ENCODE results near the gene HDAC8.

HDAC8 gene

DNA sequence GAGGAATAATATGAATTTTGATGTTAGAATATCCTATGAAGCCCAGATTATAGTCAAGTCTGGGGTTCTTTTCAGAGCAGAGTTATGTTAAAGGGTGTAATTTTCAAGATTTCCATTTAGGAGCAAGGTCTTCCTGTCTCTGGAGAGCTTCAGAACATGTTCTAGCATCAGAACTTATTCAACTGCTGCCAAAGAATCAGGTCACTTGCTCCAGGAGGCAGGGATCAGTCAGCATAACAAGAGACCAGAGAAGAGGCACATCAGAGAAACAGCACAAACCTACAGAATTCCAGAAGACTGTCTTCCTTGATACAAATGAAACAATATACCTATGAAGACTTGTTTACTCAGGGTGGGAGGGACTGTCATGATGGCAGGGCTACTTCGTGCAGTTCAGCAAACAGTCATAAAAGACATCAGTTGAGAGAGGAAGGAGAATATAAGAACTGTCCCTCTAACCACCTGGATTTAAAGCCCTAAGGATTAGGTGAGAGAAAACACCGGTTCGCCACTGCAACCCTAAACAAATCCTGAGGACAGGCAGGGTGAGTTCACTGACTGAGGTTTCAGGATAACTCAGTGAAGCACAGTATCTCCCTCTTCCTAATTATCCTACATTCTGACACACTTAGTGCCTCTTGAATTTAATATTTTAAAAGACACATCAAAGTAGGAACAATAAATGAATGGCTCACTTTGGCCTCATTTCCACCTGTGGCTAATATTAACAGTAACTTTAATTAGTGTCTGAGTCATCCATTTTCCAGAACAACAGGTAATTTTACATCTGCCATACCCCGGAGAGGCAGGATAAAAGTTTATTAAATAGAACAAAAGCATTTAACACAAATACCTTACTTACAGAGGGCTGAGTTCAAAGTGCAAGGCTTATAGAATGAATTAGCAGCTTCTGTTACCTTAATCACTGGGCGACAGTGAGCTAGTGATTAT is 93.0 kb downstream of the HDAC8 start:
- no peak for DNase-seq (ENCODE audit: low spot score)
- no peak overlapping the region for H3K4me3 ChIP-seq
- H3K27ac ChIP-seq = no peak overlapping the region
- TF ChIP-seq, protein P1, sequence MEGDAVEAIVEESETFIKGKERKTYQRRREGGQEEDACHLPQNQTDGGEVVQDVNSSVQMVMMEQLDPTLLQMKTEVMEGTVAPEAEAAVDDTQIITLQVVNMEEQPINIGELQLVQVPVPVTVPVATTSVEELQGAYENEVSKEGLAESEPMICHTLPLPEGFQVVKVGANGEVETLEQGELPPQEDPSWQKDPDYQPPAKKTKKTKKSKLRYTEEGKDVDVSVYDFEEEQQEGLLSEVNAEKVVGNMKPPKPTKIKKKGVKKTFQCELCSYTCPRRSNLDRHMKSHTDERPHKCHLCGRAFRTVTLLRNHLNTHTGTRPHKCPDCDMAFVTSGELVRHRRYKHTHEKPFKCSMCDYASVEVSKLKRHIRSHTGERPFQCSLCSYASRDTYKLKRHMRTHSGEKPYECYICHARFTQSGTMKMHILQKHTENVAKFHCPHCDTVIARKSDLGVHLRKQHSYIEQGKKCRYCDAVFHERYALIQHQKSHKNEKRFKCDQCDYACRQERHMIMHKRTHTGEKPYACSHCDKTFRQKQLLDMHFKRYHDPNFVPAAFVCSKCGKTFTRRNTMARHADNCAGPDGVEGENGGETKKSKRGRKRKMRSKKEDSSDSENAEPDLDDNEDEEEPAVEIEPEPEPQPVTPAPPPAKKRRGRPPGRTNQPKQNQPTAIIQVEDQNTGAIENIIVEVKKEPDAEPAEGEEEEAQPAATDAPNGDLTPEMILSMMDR (IDR thresholded peaks at IDR 0.05) = no peak

DNA sequence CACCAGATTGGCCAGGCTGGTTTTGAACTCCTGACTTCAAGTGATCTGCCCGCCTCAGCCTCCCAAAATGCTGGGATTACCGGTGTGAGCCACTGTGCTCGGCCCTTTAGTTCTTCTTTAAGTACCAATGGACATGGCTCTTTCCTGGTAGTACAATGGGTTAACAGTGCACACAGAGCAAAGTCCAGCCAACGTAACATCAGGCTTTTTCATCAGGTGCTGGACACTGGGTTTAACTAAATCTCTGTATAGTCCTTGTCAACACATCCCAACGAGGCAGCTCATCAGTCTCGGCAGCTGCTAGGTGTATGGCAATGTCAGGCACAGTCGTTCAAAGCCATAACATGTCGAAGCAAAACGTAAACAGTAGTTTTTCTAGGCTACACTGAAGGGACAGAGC is 93.8 kb downstream of the HDAC8 start:
- TF ChIP-seq, protein P1 (IDR thresholded peaks at IDR 0.05) = no peak
- no peak overlapping the region for H3K4me3 ChIP-seq
- H3K27ac ChIP-seq = no peak overlapping the region
- DNase-seq (ENCODE audit: low spot score) = no peak

GRCh38 chrX:72478351-72478750 is 94.3 kb downstream of the HDAC8 start:
- no peak for DNase-seq (ENCODE audit: low spot score)
- TF ChIP-seq, protein P1 (IDR thresholded peaks at IDR 0.05) = no peak
- no peak overlapping the region for H3K4me3 ChIP-seq
- no peak overlapping the region for H3K27ac ChIP-seq

DNA sequence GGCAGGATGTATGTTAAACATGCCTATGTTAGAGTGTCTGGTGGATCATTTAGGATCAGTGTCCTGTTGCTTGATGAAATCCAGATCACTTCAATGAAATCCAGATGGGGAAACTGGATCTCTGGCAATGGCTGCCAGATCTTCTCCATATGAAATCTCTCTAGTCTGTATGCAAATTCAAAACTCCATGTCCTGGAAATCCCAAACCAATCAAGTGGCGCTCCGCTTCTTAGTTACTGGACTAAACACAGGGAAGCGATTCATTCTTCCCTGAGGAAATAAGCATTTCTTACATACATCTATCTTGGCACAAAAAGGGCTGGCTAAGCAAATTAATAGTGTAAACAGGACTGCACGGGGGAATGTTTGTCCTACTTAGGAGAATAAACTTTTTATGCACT is 94.9 kb downstream of the HDAC8 start:
- DNase-seq (ENCODE audit: low spot score) = no peak
- no peak overlapping the region for H3K27ac ChIP-seq
- no peak overlapping the region for H3K4me3 ChIP-seq
- TF ChIP-seq, protein P1 (IDR thresholded peaks at IDR 0.05) = no peak

GRCh38 chrX:72477376-72477775 is 95.3 kb downstream of the HDAC8 start:
- no peak for DNase-seq (ENCODE audit: low spot score)
- TF ChIP-seq, protein P1 (IDR thresholded peaks at IDR 0.05) = no peak
- no peak overlapping the region for H3K4me3 ChIP-seq
- H3K27ac ChIP-seq = no peak overlapping the region

DNA sequence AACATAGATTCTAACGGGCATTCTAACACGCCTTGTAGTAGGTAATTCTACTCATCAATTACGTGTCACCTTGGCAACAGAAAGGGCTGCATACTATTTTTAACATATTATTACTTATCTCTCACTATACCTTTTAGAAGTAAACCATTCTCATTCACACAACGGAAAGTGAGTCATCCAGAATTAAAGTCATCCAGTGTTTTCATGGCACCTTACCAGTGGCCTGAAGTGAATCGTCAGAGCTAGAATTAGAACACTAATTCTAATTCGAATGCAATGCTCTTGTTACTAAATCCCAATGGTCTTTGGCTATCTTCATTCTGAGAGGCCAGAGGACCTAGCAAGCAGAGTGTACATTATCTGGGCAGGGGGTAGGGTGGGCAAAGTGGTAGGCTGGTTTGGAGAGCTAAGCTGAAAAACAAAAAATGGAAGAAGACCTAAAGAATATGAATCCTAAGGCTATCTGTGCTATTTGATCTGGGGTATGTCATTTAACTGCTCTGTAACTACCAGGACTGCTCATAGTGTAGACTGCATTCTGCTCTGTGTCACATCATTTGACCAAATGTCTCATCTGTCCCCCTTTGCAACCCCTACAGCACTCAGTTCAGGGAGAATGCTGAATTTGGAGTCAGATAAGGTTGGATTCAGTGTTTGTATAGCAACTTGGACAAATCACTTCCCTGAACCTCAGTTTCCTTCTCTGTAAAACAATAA is 96.5 kb downstream of the HDAC8 start:
- no peak overlapping the region for H3K4me3 ChIP-seq
- H3K27ac ChIP-seq = no peak overlapping the region
- no peak for DNase-seq (ENCODE audit: low spot score)
- TF ChIP-seq, protein P1 (IDR thresholded peaks at IDR 0.05) = no peak
